ENCODE results near the gene ZFP36L1.

Gene ZFP36L1

DNA sequence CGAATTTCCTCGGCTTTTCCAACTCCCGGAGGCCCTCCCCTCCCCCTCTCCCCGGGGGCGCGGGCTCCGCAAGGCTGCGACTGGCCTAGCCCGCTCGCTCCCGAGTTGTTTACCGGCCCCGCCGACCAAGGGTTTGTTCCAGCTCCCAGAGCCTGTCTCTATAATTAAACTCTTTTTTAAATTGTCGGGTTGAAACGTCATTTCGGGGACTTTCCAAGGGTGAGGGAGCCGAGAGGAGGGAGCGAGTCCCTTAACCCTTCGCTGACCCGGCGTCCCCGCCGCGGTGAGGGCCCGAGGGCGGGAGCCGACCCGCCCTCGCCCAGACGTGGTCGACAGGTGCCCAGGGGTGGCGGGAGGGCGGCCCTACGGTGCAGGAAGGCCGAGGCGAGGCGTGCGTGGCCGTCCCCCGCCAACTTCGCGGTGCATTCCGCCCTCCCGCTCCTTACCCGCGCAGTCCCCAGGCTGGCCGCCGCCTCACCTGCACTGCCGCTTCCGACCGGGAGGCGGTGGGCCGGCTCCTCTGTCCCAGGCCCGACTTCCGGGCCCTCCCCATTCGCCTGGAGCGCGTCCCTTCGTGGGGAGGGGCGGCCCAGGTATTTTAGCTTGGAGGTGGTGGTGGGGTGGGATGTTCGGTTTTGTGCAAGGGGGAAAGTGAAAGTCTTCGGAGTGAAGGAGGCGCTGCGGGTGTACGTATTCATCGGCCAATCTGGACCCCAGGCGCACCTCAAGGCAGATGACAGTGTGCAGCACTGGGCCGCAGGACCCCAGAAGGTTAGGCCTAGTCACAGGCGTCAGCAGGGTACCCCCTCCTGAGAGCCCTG is 2.9 kb upstream of the ZFP36L1 start:
- peak; percentile 73 for DNase-seq (ENCODE audit: low spot score)

DNA sequence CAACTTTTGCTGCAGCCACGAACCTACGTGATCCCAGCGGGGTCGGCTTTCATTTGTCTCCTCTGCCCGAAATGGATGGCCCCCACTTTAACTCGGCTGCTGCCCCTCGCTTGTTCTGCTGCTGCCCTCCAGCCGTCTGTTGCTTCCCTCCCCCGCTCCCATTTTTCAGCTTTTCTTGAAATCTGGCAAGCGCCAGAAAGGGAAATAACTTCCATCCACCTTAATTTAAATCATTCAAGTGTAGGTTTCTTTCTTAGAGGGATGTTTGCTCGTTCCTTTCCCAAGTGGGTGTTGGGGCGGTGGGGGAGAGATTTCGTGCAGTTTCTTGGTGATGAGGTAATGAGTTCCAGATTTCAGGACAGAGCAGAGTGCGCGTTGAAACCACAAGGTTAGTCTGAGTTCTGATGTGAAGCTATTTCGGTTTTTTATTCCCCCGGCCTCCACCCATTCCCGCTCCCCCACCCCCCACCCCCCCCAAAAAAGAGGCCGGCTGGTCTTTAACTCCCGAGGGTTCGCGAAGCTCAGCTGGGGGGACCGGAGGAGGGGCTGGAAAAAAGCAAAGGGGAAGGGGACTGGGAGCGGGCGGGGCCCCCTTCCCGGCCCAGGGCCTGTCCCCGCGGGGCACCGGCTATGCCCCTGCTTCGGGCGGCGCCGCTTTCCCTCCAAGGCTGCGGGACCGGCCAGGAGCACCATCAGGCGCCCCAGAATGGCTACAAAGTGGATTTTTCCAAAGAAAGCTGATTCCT is 2.2 kb upstream of the ZFP36L1 start:
- peak; percentile 55 for DNase-seq (ENCODE audit: low spot score)

DNA sequence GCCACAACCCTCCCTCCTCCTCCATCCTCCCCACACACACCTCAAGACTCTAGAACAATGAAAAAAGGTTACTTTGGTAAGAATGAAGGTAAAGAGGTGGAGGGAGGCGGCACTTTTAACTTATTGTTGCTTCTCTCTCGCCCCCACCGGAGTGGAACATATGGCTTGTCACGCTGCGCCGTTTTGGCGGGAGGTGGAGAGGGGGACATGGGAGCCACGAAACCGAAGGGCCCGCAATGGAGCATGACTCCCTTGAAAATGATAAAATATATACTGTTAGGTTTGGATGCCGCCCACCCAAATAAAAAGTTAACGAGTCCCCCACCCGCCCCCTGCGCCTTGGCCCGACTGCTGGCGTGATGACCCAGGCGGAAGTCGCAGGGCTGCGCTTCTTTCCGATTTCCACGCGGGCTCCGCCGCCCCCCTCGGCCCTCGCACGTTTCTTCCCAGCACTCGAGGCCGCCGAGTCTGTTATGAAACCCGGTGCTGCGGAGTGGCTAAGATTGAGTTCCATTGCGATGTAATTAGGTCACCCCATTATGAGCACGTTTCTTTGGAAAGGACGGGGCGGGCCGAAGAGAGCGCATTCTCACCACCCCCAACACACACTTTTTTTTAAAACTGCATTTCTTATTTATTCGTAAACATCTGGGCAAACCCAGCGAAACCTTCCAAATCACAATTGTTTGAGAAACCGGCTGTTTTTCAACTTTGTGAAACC is 1.4 kb upstream of the ZFP36L1 start:
- peak; percentile 36 for DNase-seq (ENCODE audit: low spot score)

DNA sequence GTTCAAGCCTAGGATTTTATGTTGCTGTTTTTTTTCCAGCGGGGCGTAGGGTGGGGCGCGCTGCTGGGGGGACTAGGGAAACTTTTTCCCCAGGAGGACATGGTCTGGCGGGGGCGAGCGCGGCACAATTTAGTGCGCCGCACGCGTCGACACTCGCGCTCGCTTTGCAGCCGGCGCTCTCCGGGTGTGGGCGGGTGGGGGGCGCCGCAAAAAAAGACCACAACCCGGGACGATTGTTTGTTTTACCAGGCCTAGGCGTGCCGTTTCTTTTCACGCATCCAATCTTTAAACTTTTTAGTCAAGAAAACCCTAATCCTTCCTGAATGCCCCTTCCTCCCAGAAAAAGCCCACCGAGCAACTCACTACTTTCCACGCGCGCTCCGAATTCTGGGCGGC is 865 bp upstream of the ZFP36L1 start:
- DNase-seq (ENCODE audit: low spot score) = no peak

DNA sequence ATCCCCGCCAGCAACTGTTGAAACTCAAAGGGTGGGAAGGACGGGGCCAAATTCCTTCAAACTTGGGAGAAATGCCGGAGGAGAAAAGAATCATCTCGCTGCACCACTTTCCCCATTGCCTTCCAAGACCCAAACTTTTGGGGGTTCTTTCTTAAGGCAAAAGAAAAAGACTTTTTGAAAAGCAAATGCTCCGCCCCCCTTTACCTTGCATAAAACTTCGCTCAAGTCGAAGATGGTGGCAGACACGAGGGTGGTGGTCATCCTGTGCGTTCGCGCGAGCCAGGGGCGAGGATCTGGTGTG is 239 bp downstream of the ZFP36L1 start:
- DNase-seq (ENCODE audit: low spot score) = peak; percentile 68

DNA sequence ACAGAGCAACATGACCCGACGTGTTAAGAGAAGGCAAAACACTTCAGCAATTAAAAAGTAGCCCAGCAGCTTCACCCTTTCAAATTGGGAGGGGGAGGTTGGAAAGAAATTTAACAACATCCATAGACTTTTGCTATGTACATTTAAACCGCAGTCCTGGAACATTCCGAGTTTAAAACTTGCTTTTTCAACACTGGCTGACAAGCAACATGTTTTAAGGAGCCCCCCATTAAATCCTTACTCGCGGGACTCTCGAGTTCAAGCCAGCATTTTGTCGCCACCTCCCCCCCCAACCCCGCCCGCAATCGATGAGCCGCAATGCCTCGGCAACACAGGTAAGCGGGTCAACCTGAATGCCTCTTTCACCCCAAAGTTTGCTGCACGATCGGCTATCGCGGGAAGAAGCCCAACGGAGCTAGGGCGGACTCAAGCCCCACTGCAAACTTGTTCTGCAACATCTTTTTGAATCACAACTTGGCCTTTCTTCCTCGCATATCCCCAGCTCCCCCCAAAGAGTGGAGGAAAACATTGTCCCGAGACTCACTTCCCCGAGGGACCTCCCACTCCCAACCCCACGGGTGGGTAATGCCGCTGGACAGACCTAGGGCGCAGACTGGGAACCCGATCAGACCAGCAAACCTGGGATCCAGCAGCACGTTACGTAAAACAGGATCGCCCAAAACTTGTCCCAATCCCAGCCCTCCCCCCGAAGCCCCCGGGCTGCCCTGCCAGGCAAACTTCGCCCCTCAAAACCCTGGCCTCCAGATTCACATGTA is 777 bp downstream of the ZFP36L1 start:
- DNase-seq (ENCODE audit: low spot score) = peak; percentile 53

DNA sequence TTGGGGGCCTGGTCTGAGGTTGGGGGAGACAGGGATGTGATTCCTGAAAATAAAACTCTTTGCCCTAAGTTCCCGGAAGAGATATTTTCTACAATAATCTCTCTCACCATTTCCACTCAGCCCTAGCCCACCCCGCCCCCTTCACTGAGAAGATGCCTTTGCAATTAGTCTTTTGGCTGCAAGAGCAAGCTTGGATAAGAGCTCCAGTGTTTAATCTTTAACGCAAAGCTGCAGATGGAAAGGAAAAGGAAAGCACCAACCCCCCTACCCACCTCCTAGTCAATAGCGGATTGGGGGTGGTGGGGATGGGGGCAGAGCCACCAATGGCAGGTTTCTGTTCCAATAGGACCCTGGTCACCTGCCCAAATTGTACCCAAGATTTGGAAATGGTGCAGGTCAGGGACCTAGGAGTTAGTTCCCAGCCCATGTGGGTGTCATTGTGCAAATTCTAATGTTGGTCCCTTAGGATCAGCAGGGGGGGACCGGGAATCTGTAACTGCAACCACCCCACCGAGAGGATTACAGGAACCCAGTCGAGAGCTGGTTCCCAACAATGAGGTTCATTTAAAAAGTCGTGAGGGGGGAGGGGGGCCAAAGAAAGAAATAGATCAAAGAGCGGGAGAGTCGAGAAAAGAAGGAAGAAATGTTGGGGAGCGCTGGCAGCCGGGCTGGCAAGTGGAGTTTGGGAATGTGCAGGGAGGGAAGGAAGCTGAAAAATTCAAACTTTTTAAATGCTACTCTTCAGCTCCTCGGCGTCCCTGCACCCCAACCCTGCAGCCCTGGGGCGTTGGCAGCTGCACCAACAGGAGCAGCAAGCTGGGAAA is 1.6 kb downstream of the ZFP36L1 start:
- no peak for DNase-seq (ENCODE audit: low spot score)

DNA sequence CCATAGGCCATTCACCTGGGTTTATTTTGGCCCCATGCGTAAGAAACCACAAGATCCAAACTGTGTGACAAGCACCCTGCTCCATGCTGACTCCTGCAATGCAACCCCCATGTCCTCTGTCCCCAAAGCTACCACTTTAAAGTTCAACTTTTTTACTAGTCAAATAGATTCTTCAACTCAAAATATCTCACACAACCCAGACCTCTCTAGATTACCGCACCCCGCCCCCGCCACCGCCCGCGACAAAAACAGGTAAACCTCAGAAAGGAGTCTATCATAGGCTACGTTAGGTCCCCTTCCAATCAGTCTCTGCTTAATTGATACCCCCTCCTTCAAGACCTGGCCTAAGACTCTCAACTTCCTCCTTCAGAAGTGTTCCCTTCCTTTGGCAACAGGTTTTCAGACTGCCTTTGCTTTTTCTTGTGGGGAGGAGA is 2.2 kb downstream of the ZFP36L1 start:
- no peak for DNase-seq (ENCODE audit: low spot score)

DNA sequence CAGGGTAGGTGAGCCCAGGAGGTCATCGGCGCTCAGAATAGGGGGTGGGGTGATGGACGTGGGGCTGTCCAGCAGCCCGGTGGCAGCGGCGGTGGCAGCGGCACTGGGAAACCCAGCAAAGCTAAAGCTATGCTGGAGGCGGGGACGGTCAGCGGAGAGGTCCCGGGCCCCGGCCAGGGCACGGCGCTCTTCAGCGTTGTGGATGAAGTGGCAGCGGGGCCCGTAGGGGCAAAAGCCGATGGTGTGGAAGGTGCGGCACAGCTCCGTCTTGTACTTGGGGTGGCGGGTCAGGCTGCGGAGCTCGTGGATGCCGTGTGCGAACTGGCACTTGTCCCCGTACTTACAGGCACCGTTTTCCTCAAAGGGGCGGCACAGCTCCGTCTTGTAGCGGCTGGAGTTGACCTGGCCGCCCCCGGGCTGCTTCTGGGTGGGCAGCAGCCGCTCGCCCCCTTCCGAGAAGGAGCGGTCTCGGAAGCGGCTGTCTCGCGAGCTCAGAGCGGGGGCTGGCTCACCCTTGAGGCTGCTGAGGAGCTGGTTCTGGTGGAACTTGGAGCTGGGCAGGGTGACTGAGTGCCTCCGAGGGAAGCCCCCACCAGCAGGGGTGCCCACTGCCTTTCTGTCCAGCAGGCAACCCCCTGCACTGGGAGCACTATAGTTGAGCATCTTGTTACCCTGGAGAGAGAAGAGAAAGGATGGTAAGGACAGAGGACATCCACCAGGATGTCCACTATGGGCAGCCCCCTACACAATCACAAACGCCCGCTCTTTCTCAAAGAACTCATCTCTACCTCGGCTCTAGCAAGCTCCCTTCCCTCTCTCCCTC is 2.8 kb downstream of the ZFP36L1 start:
- DNase-seq (ENCODE audit: low spot score) = no peak

DNA sequence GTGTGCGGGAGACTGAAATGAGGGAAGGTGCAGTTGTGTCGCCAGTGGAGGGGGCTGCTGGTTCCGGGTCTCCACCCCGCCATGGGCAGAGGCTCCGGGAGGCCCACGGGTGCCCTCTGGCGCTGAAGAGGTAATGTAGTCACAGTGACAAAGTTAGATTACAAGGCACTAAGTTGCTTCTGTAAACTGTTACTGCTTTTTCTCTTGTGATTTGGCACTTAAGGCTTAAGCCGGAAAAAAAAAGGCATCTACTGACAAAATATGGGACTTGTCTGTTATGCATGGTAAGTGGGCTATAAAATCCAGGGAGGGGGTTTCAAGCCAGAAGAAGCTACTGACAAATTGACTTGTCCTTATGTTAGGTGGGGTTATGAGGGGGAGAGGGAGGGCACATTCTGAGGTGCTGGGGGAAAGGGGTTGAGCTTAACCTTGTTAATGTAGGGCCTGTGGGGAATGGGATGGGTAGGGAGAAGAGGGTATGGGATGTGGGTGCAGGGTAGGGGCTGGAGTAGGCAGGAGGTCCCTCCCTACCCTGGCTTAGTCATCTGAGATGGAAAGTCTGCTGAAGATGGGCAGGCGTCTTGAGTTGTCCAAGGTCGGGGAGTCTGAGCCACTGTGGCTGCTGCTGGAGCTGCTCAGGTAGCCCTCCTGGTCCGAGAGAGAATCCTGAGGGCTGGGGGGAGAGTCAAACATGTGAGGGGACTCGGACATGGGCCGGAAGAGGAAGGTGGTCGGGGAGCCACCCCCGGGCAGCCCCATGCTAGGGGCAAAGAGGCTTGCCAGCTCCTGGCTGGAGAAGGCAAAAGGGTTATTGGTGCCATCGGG is 3.7 kb downstream of the ZFP36L1 start:
- peak; percentile 83 for DNase-seq (ENCODE audit: low spot score)

DNA sequence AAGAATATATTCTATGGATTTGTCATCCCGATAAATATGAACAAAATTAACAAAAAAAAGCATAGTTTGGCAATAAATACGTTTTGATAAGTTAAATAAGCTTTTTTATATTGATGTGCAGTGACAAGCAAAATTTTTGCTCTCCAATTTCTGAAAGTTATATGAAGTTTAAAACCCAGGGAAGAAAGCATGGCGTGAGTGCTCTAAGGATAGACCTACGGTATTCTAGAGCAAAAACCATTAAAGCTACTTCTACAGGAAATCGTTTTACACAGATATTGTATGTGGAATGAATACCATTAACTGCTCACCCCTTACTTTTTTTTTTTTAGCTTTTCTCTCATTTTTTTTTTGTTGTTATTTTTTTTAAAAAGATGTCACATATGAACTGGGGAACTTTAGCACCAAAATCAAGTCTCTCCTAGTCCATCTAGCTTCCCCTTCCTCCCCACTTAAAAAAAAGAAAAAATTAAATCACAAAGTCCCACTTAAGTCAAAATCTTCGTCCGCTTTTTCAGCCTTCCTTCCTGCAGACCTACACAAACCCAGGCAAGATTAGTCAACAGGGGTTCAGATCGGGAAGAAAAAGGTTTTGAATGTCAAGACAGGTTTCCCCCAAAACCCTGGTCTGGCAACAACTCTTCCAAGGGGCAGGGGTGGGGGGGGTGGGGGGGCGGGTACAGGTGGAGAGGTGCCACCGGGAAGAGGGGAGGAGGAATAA is 4.4 kb downstream of the ZFP36L1 start:
- DNase-seq (ENCODE audit: low spot score) = no peak

DNA sequence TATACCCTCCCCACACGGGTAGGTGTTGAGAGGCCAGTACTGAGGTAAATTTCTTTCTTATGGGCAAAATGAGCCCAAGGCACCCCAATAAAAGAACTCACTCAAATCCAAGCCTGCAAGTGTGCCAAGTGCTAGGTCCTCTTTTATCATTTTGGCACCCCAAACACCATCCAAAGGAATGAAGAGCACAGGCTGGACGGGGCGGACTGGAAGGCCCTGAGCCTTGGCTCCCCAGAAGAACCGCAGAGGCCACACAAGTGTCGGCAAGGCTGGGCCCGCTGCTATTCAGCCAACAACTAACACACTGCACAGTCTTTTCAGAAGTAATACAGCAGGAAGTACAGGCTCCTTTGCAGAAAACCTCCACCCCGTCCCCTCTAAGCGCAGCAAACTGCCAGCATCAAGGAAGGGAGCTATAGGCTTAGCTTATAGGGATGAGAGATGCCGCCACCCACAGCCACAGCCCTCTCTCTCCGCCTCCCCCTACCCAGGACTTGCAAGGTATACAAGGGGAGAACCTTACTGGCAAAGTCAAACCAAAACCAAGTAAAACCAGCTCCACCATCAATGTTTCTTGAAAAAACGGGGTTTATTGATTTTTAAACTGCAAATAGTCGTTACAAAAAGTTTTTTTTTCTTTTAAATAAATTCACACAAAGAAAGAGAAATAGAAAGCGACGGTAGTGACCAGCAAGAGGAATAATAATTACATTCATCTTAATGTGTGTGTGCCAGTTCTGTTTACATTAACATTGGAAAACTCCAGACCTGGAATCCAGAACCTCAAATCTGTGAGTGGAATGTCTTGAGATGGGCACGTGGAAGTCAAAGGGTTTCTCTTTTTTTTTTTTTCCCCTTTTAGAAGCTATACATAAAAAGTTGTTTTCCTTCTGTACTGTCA is 5.5 kb downstream of the ZFP36L1 start:
- no peak for DNase-seq (ENCODE audit: low spot score)

DNA sequence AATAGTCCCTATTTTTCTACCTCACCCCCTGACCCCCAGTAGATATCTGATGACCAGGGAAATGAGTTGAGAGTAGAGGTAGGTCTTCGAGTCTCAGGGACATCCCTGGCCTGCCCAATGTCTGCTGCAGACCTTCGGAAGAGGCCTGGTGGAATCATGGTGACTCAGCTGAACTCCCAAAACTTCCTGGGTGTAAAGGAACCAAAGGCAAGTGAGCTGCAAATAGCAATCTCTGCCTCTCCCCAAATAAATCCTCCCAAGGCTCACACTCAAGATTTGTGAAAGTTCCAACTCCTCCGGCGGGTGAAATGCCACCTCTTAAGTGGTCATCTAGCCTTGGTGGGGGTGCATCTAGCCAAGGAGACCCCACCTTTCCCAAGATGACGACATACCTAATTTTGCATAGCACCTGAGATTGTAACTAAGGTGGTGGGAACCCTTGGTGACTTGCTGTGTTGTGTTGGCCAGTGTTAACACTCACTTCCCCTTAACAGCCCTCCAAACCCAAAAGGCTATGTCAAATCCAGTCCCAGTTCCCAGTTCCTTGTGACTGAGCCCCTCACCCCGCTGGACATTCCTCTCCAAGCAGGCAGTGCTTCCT is 6.3 kb downstream of the ZFP36L1 start:
- DNase-seq (ENCODE audit: low spot score) = no peak

DNA sequence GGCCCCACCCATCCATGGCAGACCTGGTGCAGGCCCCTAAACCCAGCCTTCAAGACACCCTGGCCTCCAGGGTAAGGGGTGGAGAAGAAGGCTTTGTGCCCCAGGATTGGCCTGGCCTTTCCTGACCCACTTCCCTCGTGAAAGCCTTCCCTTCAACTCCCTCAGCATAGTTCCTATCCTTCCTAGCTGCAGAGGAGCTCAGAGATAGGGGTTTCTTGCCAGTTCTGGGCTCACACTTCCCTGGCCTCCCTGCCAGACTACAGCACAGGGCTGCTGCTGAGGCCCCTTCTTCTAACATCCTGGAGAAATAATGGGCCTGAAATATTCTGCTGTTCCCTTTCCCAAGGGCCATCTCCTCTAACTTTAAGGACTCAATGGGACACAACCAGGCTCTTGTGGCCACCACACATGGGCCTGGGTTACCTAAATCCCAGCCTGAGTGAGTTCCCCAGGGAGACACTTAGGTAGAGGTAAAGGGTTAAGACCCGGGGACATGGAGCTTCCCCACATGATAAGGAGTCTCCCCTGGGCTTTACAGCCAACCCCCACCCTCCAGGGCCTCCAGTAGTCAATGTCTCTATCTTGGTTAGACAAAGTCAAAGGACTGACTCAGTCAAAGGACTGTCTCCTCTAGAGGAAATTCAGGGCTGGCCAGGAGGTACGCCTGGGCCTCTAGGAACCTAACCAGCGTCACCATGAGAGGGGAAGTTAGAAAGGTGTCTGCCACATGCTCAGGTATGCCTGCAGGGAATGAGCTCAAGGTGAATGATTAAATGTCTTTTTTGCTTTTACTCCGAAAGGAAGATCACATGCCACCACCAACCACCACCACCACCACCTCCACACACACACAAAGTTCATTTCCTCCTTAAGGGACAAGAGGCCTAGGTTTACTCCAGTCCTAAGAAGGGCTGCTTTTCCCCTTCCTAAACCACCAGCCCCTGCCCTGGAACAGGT is 7.1 kb downstream of the ZFP36L1 start:
- DNase-seq (ENCODE audit: low spot score) = no peak

DNA sequence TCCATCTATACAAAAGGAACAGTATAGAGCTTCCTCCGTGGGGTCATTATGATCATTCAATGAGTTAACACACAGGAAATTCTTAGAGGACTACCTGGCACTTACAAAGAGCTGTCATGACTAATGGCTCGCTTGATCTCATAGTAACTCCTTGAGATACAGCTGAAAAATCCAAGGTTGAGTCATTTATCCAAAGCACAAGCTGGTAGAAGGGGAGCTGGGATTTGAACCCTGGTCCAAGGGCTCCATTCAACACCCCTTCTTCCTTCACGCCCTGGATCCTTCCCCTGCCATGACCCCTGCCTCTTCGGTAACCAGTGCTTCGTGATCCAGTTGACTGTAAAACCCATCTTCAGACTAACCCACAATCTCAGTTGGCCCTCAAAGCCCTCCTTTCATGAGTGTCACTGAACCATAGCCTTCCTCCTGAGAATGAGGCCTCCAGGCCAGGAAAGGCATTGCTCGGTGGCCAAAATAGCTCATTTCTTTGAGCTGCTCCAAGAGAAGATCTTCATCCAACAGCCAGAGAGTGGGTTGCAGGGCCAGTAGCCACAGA is 7.8 kb downstream of the ZFP36L1 start:
- no peak for DNase-seq (ENCODE audit: low spot score)

All from hematopoietic multipotent progenitor cell treated with erythropoietin and hydrocortisone succinate and interleukin-3 and kit ligand, for 17 days (in vitro differentiated cells).